ENCODE measurements around the gene SPEN. TPM values are rescaled to one million over a fixed set of nuclear protein-coding genes. Genes with fewer than 3 reads are reported as not detected.
"Not testable (repeated sequence)": the region's sequence is repeated elsewhere in the genome, so short reads cannot be mapped to it uniquely, and the experiment has no call there.

SPEN gene
- total RNA-seq, 1 experiment from 2014 or later: 8.0 TPM

GRCh38 chr1:15959827-15960446 lies 112.4 kb downstream of the SPEN start:
- DNase-seq (ENCODE audit: low spot score): no peak

GRCh38 chr1:15960808-15961207 lies 113.3 kb downstream of the SPEN start:
- no peak for DNase-seq (ENCODE audit: low spot score)

GRCh38 chr1:15961492-15961891 lies 114.0 kb downstream of the SPEN start:
- DNase-seq (ENCODE audit: low spot score): no peak

GRCh38 chr1:15962176-15962575 lies 114.7 kb downstream of the SPEN start:
- no peak for DNase-seq (ENCODE audit: low spot score)

- DNase-seq (ENCODE audit: low spot score): no peak
These were observed 115.3 kb downstream of the SPEN start for GRCh38 chr1:15962671-15963362.

GRCh38 chr1:15963363-15963967 lies 116.0 kb downstream of the SPEN start:
- DNase-seq (ENCODE audit: low spot score): no peak

- no peak for DNase-seq (ENCODE audit: low spot score)
These were observed 116.6 kb downstream of the SPEN start for GRCh38 chr1:15963968-15964648.

- no peak for DNase-seq (ENCODE audit: low spot score)
These were observed 117.8 kb downstream of the SPEN start for GRCh38 chr1:15965228-15965767.

- DNase-seq (ENCODE audit: low spot score): no peak
These were observed 118.8 kb downstream of the SPEN start for GRCh38 chr1:15966081-15966955.

- no peak for DNase-seq (ENCODE audit: low spot score)
These were observed 119.4 kb downstream of the SPEN start for GRCh38 chr1:15966956-15967344.

GRCh38 chr1:15968172-15968571 lies 120.7 kb downstream of the SPEN start:
- DNase-seq (ENCODE audit: low spot score): no peak

- DNase-seq (ENCODE audit: low spot score): no peak
These were observed 121.9 kb downstream of the SPEN start for GRCh38 chr1:15969321-15969880.

GRCh38 chr1:15970911-15971310 lies 123.4 kb downstream of the SPEN start:
- no peak for DNase-seq (ENCODE audit: low spot score)

GRCh38 chr1:15972409-15972808 lies 124.9 kb downstream of the SPEN start:
- no peak for DNase-seq (ENCODE audit: low spot score)

- no peak for DNase-seq (ENCODE audit: low spot score)
These were observed 126.3 kb downstream of the SPEN start for GRCh38 chr1:15973772-15974171.

GRCh38 chr1:15974855-15975254 lies 127.3 kb downstream of the SPEN start:
- DNase-seq (ENCODE audit: low spot score): no peak

- DNase-seq (ENCODE audit: low spot score): peak; percentile 20
These were observed 127.9 kb downstream of the SPEN start for GRCh38 chr1:15975358-15975804.

GRCh38 chr1:15975805-15976680 lies 128.5 kb downstream of the SPEN start, which contains the start of gene ZBTB17:
Gene ZBTB17 (minus strand): TSS chr1:15976101. CDS start chr1:15948495, 27,606 bp downstream.
- DNase-seq (ENCODE audit: low spot score): peak; percentile 90

- not testable (repeated sequence) for DNase-seq (ENCODE audit: low spot score)
These were observed 130.4 kb downstream of the SPEN start for GRCh38 chr1:15977947-15978346.

- DNase-seq (ENCODE audit: low spot score): no peak
These were observed 134.2 kb downstream of the SPEN start for GRCh38 chr1:15981679-15982078.
